Thyroid gland (tissue), 4 donors: ENCODE data around the gene DIAPH1.

Experiments
- CTCF ChIP-seq, 6 experiments: fragments of 200-600 bp in 3 of 6; fragments of 450-650 bp in 3 of 6; sonication (generic) in 3 of 6; IDR thresholded peaks; one replicate each; pipeline ENCODE4 v1.5.1; 2016 to 2019; ENCODE audit warnings: antibody characterized with exemption in 6 of 6, mild to moderate bottlenecking in 2 of 6, inconsistent platforms in 1 of 6, moderate library complexity in 1 of 6
- POLR2A ChIP-seq, 2 donors: fragments of 450-650 bp; IDR thresholded peaks; one replicate each; pipeline ENCODE4 v1.6.1; 2017; ENCODE audit warnings: antibody characterized with exemption in 2 of 2, mild to moderate bottlenecking in 2 of 2, moderate library complexity in 1 of 2

GRCh38 chr5:141641634-141642267 is 23.0 kb upstream of the DIAPH1 start:
- TF ChIP-seq CTCF (IDR thresholded peaks at IDR 0.05) (no peak), POLR2A (IDR thresholded peaks at IDR 0.05) (no peak)
